HCT116 (cell line): Measurements from ENCODE around the gene MIP.
"Not testable (repeated sequence)": the region's sequence is repeated elsewhere in the genome, so short reads cannot be mapped to it uniquely, and the experiment has no call there.

Experiments
- ATF3 ChIP-seq: IDR thresholded peaks from 2 replicates; pipeline ENCODE4 v1.6.1; 2012
- CTCF ChIP-seq, 3 experiments: fragments of 200-600 bp in 1 of 3; sonication (generic) in 1 of 3; IDR thresholded peaks in 2 of 3; conservative IDR thresholded peaks in 1 of 3; 2 replicates each; pipeline ENCODE4 v1.5.1; 2012 to 2017; ENCODE audit warnings: low read depth in 2 of 3, low read length in 2 of 3, antibody characterized with exemption in 1 of 3, borderline replicate concordance in 1 of 3, control low read depth in 1 of 3, mild to moderate bottlenecking in 1 of 3, mixed read lengths in 1 of 3, mixed run types in 1 of 3, moderate library complexity in 1 of 3; ENCODE audit not compliant: insufficient read depth in 1 of 3
- EZH2 ChIP-seq: fragments of 200-600 bp; sonication (generic); IDR thresholded peaks from 2 replicates; pipeline ENCODE4 v1.6.1; 2017; ENCODE audit warnings: antibody characterized with exemption, mixed run types
- EZH2phosphoT487 ChIP-seq: fragments of 200-600 bp; IDR thresholded peaks from 2 replicates; pipeline ENCODE4 v1.6.1; 2018; ENCODE audit warnings: antibody characterized with exemption, borderline replicate concordance
- POLR2A ChIP-seq: IDR thresholded peaks from 2 replicates; pipeline ENCODE4 v1.7.0; 2011; ENCODE audit warnings: borderline replicate concordance; ENCODE audit not compliant: insufficient read depth, insufficient read length; ENCODE audit errors: extremely low read depth
- RAD21 ChIP-seq: IDR thresholded peaks from 2 replicates; pipeline ENCODE4 v1.6.1; 2012; ENCODE audit warnings: low read depth, mild to moderate bottlenecking
- REST ChIP-seq: IDR thresholded peaks from 2 replicates; pipeline ENCODE4 v1.6.1; 2012; ENCODE audit warnings: low read depth
- SIN3A ChIP-seq: IDR thresholded peaks from 2 replicates; pipeline ENCODE4 v1.6.1; 2012; ENCODE audit warnings: low read depth
- YY1 ChIP-seq: IDR thresholded peaks from 2 replicates; pipeline ENCODE4 v1.6.1; 2011; ENCODE audit warnings: low read length, low read depth, moderate library complexity, mild to moderate bottlenecking; ENCODE audit not compliant: insufficient replicate concordance; ENCODE audit errors: extremely low read depth

- TF ChIP-seq SIN3A; CTCF (IDR thresholded peaks at IDR 0.05 in 2 of 3, conservative IDR thresholded peaks at IDR 0.05 in 1 of 3; ENCODE audit: borderline replicate concordance in 1 of 3, insufficient read depth in 1 of 3, low read depth in 2 of 3, low read length in 2 of 3); EZH2; POLR2A; RAD21; ATF3; YY1; REST; EZH2phosphoT487: not testable (repeated sequence)
Measured at GRCh38 chr12:56404227-56404626, 50.2 kb downstream of the MIP start.
